ENCODE data around the gene CCNL2. TPM values are rescaled to one million over a fixed set of nuclear protein-coding genes. Genes with fewer than 3 reads are reported as not detected.
"Not testable (repeated sequence)": the region's sequence is repeated elsewhere in the genome, so short reads cannot be mapped to it uniquely, and the experiment has no call there.

CCNL2 gene
- total and polyA plus RNA-seq, 2 experiments from 2014 or later = 115 to 146 TPM

GRCh38 chr1:1429671-1430073 is 30.5 kb upstream of the CCNL2 start (continued):
- no peak for TF ChIP-seq ZNF462 (CRISPR knock-in tag; IDR thresholded peaks at IDR 0.05)
- TF ChIP-seq JUNB (IDR thresholded peaks at IDR 0.05; ENCODE audit: unreplicated experiment) = no peak
- TF ChIP-seq NANOG (IDR thresholded peaks at IDR 0.05; ENCODE audit: borderline replicate concordance) = no peak
- TF ChIP-seq CREB1 (CRISPR knock-in tag; IDR thresholded peaks at IDR 0.05; ENCODE audit: low read depth) = no peak
- no peak for TF ChIP-seq ETS1 (IDR thresholded peaks at IDR 0.05)
- TF ChIP-seq ZNF114 (CRISPR knock-in tag; IDR thresholded peaks at IDR 0.05) = no peak
- TF ChIP-seq CTCF (conservative IDR thresholded peaks at IDR 0.05; ENCODE audit: low read depth in 2 of 2) = no peak
- no peak for TF ChIP-seq POLR2AphosphoS5 (IDR thresholded peaks at IDR 0.05; ENCODE audit: low read depth)
- TF ChIP-seq ZNF331 (CRISPR knock-in tag; IDR thresholded peaks at IDR 0.05; ENCODE audit: low read depth) = no peak
- no peak for TF ChIP-seq EZH2 (IDR thresholded peaks at IDR 0.05; ENCODE audit: low read depth, unreplicated experiment)

GRCh38 chr1:1428967-1429366 is 29.8 kb upstream of the CCNL2 start:
- not testable (repeated sequence) for H3K9me3 Mint-ChIP-seq; H3K9me2 ChIP-seq (ENCODE audit: insufficient read depth); H3K27ac Mint-ChIP-seq; H3K4me3 ChIP-seq; DNase-seq (ENCODE audit: low spot score); H2AFZ ChIP-seq; H3K27me3 ChIP-seq (ENCODE audit: insufficient read depth); H3K27ac ChIP-seq (ENCODE audit: low read depth); H3K79me2 ChIP-seq (replicated peaks; ENCODE audit: insufficient read depth); ATAC-seq; H4K20me1 ChIP-seq (replicated peaks; ENCODE audit: insufficient read depth); H3K4me3 Mint-ChIP-seq; H3K4me2 ChIP-seq; H3K36me3 ChIP-seq (ENCODE audit: insufficient read depth); H3K36me3 Mint-ChIP-seq (ENCODE audit: low read depth)
- Histone ChIP-seq H3K4me1 (ENCODE audit: insufficient read depth) (peaks cover 41% of the 10 kb centered on the region), H3F3A (replicated peaks; ENCODE audit: low read depth) (peaks cover 17% of the 10 kb centered on the region)
- Mint-ChIP-seq H3K27me3 (ENCODE audit: insufficient read depth, low read depth, poor library complexity) (peaks cover 22% of the 10 kb centered on the region), H3K4me1 (peaks cover 48% of the 10 kb centered on the region)
